Amygdala (tissue), 56 donors: ENCODE measurements around the gene LRRC1.
A peak's percentile ranks its signal among the peaks of the same experiment; 100 is the strongest.

Experiments
- DNase-seq, 56 donors: peaks; one replicate each; lab custom pipeline; 2025; lab: John Stamatoyannopoulos, UW

The LRRC1 gene

GRCh38 chr6:53874964-53875363, 80.2 kb downstream of the LRRC1 start:
- DNase-seq, result no peak

DNA sequence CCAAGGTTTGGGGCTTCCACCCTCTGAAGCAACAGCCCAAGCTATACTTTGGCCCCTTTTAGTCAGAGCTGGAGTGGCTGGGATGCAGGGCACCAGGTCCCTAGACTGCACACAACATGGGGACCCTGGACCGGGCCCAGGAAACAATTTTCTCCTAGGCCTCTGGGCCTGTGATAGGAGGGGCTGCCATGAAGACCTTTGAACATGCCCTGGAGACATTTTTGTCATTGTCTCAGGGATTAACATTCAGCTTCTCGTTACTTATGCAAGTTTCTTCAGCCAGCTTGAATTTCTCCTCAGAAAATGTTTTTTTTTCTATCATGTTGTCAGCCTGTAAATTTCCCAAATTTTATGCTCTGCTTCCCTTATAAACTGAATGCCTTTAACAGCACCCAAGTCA, 82.3 kb downstream of the LRRC1 start:
- DNase-seq, result no peak

DNA sequence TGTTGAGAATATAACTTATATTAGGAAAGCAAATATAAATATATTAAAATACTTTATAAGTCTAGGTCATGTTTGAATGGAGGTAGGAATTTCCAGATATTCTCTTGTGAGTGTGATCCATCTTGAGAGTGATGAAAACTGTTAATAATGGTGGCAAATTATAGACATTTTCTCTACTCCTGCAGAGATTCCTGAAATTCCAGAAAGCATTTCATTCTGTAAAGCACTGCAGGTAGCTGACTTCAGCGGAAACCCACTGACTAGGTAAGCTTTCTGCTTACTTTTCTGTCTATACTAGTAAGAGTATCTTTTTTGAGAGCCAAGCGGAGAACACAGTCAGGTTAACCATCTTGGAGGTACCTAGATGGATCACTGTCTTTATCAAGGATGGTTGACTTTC, 84.0 kb downstream of the LRRC1 start:
- DNase-seq, result no peak

DNA sequence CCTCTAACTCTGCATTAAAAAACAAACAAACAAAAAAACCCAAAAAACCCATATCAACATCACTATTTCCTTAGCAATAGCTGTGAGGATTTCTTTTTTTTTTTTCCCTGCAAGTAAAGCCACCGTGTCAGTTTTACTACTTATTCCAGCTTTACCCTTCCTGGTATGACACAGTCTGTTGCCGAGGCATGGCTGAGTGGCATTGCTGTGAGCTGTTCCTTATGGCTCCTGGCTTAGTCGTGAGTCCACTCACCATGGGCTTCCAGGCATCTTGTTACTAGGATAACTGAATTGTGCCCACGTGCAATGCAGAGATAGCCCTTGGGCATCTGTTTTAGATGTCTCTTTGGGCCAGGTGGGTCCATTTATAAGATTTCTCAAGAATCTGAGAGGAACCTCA, 84.8 kb downstream of the LRRC1 start:
- DNase-seq, result no peak

DNA sequence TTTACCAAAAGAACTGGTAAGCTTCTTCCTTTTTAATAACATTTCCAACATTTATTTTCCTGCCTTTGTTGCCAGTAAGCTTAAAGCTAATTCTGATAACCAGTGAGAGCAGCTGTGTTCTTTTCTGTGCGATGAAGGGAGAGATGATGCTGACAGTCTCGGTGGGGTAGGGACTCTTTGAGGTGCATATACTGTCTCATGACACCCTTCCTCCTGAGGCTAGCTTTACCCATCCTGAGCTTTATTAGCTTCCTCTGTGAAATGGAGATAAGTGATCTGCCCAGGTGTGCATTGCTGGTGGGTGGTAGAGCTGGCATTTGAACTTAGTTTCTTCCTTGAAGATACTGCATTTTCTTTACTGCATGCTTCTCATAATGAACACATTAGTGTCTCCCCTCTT, 92.5 kb downstream of the LRRC1 start:
- no peak for DNase-seq

DNA sequence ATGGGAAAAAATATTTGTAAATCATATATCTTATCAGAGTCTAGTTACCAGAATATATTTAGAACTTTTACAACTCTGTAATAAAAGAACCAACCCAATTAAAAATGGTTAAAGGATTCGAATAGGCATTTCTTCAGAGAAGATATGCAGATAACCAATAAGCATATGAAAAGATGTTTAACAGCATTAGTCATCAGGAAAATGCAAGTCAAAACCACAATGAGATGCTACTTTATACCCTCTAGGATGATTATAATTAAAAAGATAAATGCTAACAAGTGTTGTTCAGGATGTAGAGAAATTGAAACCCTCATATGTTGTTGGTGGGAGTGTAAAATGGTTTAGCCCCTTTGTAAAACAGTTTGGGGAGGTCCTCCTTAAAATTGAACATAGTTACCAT, 94.1 kb downstream of the LRRC1 start:
- DNase-seq, result no peak

DNA sequence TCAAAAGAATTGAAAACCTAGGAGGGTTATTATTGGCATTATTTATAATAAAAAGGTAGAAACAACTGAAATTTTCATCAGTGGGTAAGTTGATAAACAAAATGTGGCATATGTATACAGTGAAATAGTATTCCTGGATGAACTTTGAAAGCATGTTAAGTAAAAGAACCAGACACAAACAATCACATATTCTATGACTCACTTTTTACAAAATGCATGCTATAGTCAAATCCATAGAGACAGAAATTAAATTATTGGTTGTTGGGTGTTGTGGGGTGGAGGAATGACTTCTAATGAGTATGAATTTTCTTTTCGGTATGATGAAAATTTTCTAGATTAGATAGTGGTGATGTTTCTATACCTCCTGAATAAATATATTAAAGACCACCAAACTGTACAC, 94.6 kb downstream of the LRRC1 start:
- DNase-seq, result no peak

GRCh38 chr6:53892707-53893106, 97.9 kb downstream of the LRRC1 start:
- DNase-seq, result no peak

GRCh38 chr6:53894091-53894490, 99.3 kb downstream of the LRRC1 start:
- peak in 19 of 56 donors; percentile 1 to 59 (median 13) for DNase-seq

GRCh38 chr6:53896196-53896595, 101.4 kb downstream of the LRRC1 start:
- DNase-seq, result no peak

GRCh38 chr6:53898026-53898795, 103.4 kb downstream of the LRRC1 start:
- DNase-seq, result no peak

DNA sequence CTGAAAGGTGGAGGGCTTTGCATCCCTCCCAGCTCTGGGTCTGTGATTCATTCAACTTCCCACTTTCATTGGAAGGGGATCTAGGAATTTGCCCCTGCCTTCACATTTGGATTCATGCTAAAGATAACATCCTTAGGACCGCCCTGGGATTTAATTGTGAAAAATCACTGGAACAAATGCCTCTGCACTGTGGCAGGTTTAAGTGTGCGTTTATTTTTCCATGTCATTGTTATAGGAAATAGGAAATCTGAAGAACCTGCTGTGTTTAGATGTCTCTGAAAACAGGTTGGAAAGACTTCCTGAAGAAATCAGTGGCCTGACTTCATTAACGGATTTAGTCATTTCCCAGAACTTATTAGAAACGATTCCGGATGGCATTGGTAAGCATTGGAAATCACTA, 104.7 kb downstream of the LRRC1 start:
- no peak for DNase-seq

DNA sequence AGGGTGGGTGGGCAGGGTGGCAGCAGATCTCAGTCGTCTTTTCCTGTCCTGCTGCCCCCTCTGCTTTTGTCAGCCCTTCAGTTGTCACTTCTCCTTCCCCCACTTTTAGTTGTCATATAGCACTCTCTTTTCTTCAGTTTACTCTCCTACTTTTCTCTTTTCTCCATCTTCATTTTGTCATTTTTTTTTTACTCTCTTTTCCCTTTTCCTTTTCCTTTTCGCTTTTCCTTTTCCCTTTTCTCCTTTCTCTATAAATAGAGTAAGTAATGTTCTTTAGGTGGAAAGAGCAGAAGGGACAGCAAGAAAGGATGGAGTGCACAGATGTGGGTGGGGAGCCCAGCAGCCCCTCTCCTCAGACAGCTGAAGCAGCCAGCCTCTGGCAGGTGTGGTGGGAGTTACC, 108.6 kb downstream of the LRRC1 start:
- no peak for DNase-seq

DNA sequence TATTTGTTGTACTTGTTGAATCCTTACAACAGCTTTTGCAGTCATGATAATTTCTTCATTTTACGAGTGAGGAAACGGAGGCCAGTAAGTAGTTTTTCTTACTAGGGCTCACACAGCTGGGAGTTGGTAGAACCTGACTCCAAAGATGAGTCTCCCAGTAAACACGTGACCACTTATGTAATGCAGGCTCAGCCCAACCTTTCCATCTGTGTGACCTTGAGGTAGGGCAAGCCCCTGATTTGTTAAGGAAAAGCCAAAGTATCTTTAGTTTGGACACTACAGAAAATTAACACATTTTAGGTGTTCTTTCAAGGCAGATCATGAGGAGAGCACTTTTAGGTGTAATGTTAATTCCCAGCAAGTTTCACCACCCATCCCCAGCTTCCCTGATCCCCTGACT, 111.3 kb downstream of the LRRC1 start:
- no peak for DNase-seq

- DNase-seq, result peak in 8 of 56 donors; percentile 8 to 36 (median 20)
Observed at GRCh38 chr6:53906842-53907241, 112.0 kb downstream of the LRRC1 start.

- DNase-seq, result peak in 26 of 56 donors; percentile 15 to 66 (median 36)
Observed at GRCh38 chr6:53910834-53911233, 116.0 kb downstream of the LRRC1 start.

DNA sequence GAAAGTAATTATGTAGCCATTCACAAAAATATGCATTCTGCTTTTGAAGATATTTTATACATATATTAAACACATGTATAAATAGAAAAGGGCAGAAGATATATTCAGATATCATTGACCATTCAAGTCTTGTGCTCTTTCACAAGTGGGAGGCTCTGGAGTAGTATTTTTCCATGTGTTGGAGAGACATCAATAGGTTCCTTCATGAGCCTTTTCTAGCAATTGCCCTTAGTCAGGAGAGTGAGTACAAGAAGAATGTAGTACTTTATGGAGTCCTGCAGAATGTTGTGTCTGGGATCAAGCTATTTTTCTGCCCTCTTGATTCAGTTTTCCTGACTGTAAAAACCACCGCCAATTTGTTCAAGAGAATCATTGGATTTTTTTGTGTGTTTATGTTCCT, 117.9 kb downstream of the LRRC1 start:
- DNase-seq, result no peak

DNA sequence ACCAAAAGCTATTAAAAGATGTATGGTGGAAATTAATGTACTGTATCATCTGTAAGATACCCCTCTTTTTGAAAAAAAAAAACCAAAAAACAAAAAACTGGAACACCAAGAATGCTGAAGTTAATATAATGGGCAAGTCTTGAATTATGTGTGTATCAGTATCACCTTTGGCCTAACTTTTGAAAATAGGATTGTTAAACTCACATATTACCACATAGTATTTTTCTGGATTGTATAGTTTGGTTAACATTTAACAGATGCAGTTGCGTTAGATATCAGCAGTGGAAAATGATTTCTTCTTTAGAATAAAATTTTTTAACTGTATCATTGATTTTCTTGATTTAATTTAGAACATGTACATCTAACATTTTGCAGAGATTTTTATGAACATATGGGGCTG, 118.5 kb downstream of the LRRC1 start:
- no peak for DNase-seq

DNA sequence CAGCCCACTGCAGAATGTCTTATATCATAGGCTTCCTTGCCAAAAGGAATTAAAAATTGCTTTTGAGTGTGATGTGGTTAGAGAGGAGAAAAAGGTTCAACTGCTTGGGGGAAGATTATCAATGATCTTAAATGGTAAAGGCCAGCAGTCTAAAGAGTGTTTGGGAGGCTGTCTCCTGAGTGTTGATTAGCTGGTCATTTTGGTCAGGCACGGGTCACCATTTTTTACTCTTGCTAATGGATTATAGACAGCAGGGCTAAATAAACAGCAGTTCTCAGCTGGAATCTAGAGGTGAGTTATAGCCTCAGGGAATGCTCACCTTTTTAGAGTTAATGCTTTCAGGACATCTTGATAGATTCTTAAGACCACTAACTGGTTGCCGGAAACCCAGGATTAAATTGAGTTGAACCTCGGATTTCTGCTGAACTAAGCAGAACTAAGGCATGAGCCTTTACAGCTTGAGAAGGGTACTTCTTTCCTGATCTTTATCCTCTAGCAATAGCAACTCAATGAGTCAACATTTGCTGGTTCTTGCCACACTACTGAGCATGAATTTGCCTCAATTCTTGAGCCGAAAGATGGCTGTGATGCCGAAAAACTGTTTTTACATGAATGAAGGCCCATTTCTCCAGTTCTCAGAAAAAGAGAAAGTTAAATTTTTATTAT, 120.4 kb downstream of the LRRC1 start:
- no peak for DNase-seq

- DNase-seq, result peak in 7 of 56 donors; percentile 9 to 46 (median 13)
Observed at GRCh38 chr6:53916804-53917463, 122.1 kb downstream of the LRRC1 start.

GRCh38 chr6:53917464-53917842, 122.6 kb downstream of the LRRC1 start:
- DNase-seq, result no peak
